Measurements from ENCODE around the gene PPEF1. TPM values are rescaled to one million over a fixed set of nuclear protein-coding genes. Genes with fewer than 3 reads are reported as not detected.

PPEF1 gene
- total RNA-seq, 4 donors from 2014 or later, result not detected

DNA sequence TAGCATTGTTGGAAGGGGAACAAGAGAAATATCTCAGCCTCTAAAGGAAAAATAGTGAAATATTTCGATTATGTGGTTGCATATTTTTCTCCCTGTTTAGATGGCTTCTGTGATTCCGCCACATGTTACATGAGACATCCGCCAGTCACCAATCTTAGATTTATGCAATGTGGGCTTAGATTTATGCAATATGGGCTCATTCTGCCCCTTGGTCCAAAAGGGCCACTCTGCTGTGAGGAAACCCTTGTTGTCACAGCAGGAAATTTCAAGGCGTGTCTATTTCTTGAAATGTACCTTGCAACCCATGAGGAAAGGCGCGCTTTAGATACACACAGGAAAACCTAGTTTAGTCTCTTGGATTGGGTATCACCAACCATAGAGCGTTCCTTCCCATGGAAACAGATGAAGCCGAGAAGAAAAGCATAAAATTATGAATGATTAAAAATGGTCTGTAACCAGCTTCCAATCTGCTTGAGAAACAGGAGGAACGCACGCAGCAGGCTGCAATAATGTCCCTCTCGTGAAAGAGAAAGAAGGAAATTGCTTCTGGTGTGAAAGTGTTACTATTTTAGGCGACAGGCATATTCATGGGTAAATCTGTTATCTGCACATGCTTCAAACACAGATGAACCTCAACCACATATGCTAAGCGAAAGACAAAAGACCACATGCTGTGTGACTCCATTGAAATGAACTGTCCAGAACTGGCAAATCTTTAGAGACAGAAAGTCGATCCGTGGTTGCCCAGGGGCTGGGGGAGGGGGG is 39.2 kb upstream of the PPEF1 start:
- in situ Hi-C loops (cut with MboI; ENCODE audit: low pct_ligation_motif_present in 1 of 4, low pct_unique_long_range_greater_than_20kb in 1 of 4, low sequenced_read_pairs in 3 of 4), result loop anchor here in 2 of 4 donors (10.0 to 25.0 kb wide), 2 partner anchors 256 to 667 kb away; no protein-coding TSS in a partner anchor
- DNase-seq, result no peak
- TF ChIP-seq CTCF (IDR thresholded peaks at IDR 0.05) (no peak), POLR2AphosphoS5 (IDR thresholded peaks at IDR 0.05) (no peak), EP300 (IDR thresholded peaks at IDR 0.05; ENCODE audit: low read depth) (no peak), POLR2A (IDR thresholded peaks at IDR 0.05) (no peak)
- H3K27me3 ChIP-seq, result no peaks in the 10 kb centered on the region
- no peak overlapping the region for H3K4me3 ChIP-seq
- intact Hi-C loops (cut with DNase I; ENCODE audit: low total_unique reads), result no loop called here
- whole genome bisulfite sequencing, 2 donors (ENCODE audit: low coverage in 1 of 2), result 45 to 81% methylated on average over 2 to 15 of the region's 15 CpGs
- no peaks in the 10 kb centered on the region for H3K36me3 ChIP-seq
- H3K4me1 ChIP-seq, result no peaks in the 10 kb centered on the region
- H3K27ac ChIP-seq, result no peak overlapping the region
- no peaks in the 10 kb centered on the region for H3K9me3 ChIP-seq

GRCh38 chrX:18672008-18672407 is 35.4 kb upstream of the PPEF1 start, which contains the start of gene RS1:
Gene RS1, minus strand, starts transcription at chrX:18672108. Its CDS starts 40 bp downstream, at chrX:18672068.
- no peaks in the 10 kb centered on the region for H3K36me3 ChIP-seq
- no peaks in the 10 kb centered on the region for H3K9me3 ChIP-seq
- no peak within 1 kb of the TSS for H3K4me3 ChIP-seq
- no peak within 1 kb of the TSS for H3K27ac ChIP-seq
- no peaks in the 10 kb centered on the region for H3K4me1 ChIP-seq
- intact Hi-C loops (cut with DNase I; ENCODE audit: low total_unique reads) (no loop called here), in situ Hi-C loops (cut with MboI; ENCODE audit: low pct_ligation_motif_present in 1 of 4, low pct_unique_long_range_greater_than_20kb in 1 of 4, low sequenced_read_pairs in 3 of 4) (loop anchor here in 1 of 4 donors (25.0 kb wide), 1 partner anchor 260 kb away; no protein-coding TSS in a partner anchor)
- no peaks in the 10 kb centered on the region for H3K27me3 ChIP-seq
- 92 to 100% methylated on average over 2 to 10 of the region's 10 CpGs for WGBS, 2 donors (ENCODE audit: low coverage in 1 of 2)
- TF ChIP-seq EP300 (IDR thresholded peaks at IDR 0.05; ENCODE audit: low read depth), result no peak
- no peak for DNase-seq

DNA sequence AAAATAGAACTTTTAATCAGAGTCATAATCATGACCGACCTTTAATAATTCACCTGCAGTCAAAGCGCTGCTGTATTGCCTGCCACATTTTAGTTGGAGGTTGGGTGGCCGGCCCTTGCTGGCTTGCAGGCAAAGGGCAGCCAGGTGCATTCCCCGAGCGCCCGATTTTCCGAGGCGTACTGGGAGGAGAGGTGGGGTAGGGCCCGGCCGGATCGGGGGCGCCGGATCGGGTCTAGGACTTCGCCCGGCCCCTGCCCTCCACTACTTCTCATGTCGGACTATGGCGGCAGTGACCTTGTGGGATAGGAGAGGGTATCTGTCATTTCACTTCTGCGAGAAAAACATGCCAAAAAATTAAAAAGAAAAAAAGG is 33.0 kb upstream of the PPEF1 start:
- peak overlapping the region in 3 of 4 donors; percentile 59 to 77 (median 74) for H3K4me3 ChIP-seq
- peak overlapping the region; percentile 82 to 93 (median 88) for H3K27ac ChIP-seq
- peak; percentile 25 for DNase-seq
- no peaks in the 10 kb centered on the region for H3K27me3 ChIP-seq
- in situ Hi-C loops (cut with MboI; ENCODE audit: low pct_ligation_motif_present in 1 of 4, low pct_unique_long_range_greater_than_20kb in 1 of 4, low sequenced_read_pairs in 3 of 4), result loop anchor here in 1 of 4 donors (25.0 kb wide), 1 partner anchor 262 kb away; no protein-coding TSS in a partner anchor
- H3K4me1 ChIP-seq, result no peaks in the 10 kb centered on the region
- H3K36me3 ChIP-seq, result no peaks in the 10 kb centered on the region
- WGBS, 2 donors (ENCODE audit: low coverage in 1 of 2), result 46% methylated on average over 19 of the region's 19 CpGs; no CpG with 5 or more reads in 1 of the 2 donors
- intact Hi-C loops (cut with DNase I; ENCODE audit: low total_unique reads), result no loop called here
- TF ChIP-seq CTCF (IDR thresholded peaks at IDR 0.05), result no peak
- no peak for TF ChIP-seq POLR2A (IDR thresholded peaks at IDR 0.05)
- no peak for TF ChIP-seq POLR2AphosphoS5 (IDR thresholded peaks at IDR 0.05)
- TF ChIP-seq EP300 (IDR thresholded peaks at IDR 0.05; ENCODE audit: low read depth), result no peak
- H3K9me3 ChIP-seq, result no peaks in the 10 kb centered on the region

DNA sequence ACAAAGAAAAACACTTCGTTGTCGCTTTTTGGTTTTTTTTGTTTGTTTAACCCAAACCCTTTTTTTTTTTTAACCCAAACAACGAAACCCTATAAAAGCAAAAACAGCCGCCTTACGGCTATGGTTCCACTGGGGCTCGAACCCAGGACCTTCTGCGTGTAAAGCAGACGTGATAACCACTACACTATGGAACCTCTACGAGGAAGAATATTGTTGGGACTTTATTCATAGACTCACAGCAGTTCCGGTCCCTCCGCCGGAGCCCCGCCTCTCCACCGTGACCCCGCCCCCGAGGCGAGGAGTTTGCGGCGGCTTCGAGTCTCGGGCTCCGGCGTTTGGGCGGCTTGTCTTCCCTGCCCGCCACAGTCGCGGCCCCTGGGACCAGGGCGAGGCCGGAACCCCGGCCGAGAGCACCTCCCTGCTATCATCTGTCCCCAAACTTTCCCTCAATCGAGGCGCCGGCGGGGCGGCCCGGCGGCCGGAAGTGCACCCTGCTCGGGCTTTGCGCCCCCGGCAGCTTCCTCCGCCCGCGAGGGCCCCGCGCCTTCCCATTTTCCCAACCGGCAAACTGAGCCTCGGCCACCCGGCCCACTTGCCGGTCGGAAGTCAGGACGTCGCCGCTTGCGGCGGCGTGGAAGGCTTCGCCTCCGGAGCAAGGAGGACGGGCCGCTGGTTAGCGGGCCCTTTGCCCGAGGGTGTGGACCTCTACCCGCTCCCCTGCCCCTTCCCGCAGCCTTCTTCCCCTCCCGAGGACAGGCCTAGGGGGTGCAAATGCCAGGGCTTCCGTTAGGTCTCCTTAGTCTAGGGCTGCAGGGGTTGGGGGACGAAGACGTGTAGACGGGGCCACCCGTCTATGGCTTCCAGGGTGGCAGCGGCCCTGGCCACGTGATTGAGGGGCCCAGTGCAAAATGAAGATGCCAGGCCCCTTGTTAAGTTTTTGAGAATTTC is 32.4 kb upstream of the PPEF1 start:
- Histone ChIP-seq H3K4me3 (peak overlapping the region; percentile 56 to 77 (median 66)), H3K9me3 (no peaks in the 10 kb centered on the region), H3K27ac (peak overlapping the region; percentile 82 to 93 (median 88)), H3K27me3 (no peaks in the 10 kb centered on the region), H3K36me3 (no peaks in the 10 kb centered on the region), H3K4me1 (no peaks in the 10 kb centered on the region)
- peak; percentile 78 for DNase-seq
- 0 to 42% methylated on average over 8 to 43 of the region's 74 CpGs for WGBS, 2 donors (ENCODE audit: low coverage in 1 of 2)
- in situ Hi-C loops (cut with MboI; ENCODE audit: low pct_ligation_motif_present in 1 of 4, low pct_unique_long_range_greater_than_20kb in 1 of 4, low sequenced_read_pairs in 3 of 4) (loop anchor here in 1 of 4 donors (25.0 kb wide), 1 partner anchor 263 kb away; no protein-coding TSS in a partner anchor), intact Hi-C loops (cut with DNase I; ENCODE audit: low total_unique reads) (loop anchor here (5.0 kb wide), 1 partner anchor 1242 kb away; no protein-coding TSS in a partner anchor)
- TF ChIP-seq POLR2A (IDR thresholded peaks at IDR 0.05), result peak; percentile 30
- TF ChIP-seq EP300 (IDR thresholded peaks at IDR 0.05; ENCODE audit: low read depth), result no peak
- no peak for TF ChIP-seq CTCF (IDR thresholded peaks at IDR 0.05)
- peak in 2 of 3 donors; percentile 42 to 45 for TF ChIP-seq POLR2AphosphoS5 (IDR thresholded peaks at IDR 0.05)
